GM19324 (cell line): Measurements from ENCODE around the gene PRKG1.
"Not testable (repeated sequence)": the region's sequence is repeated elsewhere in the genome, so short reads cannot be mapped to it uniquely, and the experiment has no call there.

Experiments
- ATAC-seq: cut with Tn5 transposase; IDR thresholded peaks from one replicate; pipeline ENCODE4 v1.9.1; 2021; ENCODE audit warnings: mild to moderate bottlenecking, moderate library complexity; ENCODE audit not compliant: unreplicated experiment, low FRiP score

PRKG1 gene

DNA sequence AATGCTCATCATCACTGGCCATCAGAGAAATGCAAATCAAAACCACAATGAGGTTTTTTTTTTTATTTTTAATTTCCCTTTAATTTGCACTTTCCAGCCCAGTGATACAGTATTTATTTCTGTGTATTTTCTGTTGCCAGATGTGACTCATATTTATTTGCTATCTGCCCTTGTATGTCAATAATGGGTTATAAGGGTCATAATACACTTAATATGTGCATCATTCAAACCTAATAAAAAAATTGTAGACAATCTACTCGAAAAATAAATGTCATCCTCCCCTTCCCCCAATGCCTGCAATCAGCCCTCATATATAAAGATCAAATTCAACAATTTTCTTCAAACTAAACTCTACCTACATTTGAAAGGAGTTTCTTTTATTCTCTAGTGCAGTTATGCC lies 470.6 kb downstream of the PRKG1 start:
- ATAC-seq, result no peak

DNA sequence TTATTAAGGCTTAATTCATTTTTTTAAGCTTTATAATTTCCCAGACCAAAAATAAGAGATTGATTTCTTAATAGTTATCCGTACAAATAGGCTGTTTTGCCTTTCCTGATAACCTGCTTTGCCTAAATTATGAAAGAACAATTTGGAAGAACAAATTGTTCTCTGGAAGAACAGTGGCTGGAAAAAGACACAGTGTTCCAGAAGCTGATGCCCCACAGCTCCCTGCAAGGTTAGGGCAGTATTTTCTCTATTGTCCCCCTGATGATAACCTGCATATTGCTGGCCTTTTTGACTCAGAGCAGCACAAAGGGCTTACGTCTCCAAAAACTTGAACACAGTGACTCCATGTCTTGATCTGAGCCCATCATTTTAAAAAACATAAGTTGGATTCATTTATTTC lies 473.7 kb downstream of the PRKG1 start:
- ATAC-seq, result no peak

DNA sequence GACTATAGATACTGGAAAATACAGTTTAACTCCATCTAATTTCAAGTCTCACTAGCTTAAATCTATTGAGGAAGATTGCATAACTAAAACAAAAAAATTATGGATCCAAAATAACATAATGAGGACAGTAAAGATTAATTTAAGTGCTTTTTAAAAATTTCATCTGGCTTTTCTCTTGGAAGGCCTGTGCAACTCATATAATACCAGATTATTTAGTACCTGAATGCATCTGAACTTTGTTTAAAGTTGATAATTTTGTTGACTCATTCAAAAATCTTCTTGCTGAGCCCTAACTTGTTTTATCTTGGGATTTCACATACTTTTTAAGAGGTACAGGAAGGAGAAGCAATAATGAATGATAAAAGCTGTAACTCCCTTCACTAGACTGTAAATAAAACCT lies 478.6 kb downstream of the PRKG1 start:
- no peak for ATAC-seq

DNA sequence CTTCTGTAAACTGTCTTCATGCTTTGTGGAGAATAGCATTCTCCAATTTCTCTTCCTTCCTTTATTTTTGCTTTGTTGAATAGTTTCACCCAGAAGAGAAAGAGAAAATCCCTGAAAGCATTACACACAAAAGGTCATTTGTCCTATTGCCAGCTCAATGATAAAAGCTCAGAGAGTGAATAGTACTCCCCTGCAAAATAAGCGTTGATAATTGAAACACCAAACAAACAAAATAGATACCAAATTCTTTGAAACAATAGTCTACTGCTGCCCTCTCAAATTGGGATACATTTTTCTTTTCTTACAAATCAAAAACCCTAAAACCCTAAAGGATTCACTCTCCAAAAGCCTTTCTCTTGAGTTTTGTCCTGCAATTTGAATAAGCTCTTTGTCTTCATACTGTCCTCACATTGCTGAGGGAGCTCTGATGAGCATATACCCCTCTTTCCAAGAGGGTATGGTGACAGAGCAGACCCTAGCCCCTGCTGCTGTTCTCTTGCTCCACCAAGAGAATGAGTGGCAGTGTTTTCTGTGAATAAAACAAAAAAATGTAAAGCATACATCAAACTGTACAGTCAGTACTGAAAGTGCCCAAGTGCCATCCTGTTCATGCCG lies 490.7 kb downstream of the PRKG1 start:
- no peak for ATAC-seq

DNA sequence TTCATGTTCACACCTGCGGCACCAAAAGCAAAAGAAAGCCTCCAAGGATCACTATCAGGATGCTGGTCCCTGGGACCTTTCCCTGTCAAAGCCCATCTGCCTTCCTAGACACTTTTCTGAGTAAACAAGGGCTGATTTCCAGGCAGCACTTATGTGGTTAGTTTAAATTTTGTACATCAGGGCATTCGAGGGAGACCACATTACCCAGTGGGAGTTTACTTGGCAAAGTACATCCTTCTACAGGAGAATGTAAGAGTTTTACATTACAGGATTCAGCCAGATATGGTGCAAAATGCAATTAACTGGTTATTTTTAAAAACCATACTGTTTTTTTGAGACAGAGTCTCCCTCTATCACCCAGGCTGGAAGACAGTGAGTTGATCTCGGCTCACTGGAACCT lies 493.0 kb downstream of the PRKG1 start:
- no peak for ATAC-seq

DNA sequence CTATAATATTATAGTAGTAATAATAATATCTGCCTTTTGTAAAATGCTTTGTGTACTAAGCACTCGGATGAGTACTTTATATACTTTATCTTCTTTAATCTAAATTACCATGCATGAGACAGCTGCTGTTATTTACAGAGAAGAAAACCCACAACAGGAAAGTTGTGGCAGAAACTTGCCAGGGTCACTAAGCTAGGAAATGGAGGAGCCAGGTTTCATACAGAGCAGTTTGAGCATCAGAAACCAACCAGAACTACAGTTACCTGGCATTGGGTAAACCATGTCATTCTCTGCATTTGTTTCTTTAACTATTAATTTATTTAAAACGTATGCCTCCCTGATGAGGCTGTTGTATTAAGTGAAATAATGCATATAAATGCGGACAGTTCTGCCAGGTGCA lies 495.2 kb downstream of the PRKG1 start:
- no peak for ATAC-seq

DNA sequence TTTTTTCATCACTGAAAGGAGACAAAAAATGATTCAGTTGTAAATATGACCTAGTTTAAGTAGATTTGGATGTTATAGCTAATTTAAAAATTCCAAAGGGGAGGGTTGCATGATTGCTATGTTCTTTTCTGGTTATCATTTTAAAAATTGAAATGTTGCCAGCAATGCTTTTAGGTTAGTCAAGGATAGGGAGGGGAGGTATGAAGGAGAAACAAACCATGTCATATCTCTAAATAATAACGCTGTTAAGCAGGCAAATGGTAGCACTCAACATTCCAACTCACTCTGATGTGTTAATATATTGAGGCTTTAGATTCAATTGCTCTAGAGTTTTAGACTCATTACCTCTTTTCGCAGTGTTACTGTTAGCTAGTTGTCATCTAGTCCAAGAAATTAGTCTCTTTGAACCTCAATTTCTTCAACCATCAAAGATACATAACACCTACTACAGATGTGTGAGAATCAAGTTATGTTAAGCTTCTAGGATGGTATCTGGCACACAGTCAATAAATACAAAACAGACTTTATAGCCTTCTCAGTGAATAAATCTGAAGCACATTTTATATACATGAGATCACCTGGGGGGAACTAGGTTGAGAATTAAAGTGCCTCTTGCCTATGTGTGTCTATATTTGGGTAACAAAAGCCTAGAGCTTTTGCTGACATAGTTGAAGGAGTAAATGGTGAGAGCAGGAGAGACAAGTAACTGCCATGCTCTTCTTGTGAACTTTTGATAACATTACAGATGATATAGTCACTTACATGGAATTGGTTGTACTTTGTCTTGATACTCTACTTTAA lies 500.2 kb downstream of the PRKG1 start:
- ATAC-seq, result no peak

DNA sequence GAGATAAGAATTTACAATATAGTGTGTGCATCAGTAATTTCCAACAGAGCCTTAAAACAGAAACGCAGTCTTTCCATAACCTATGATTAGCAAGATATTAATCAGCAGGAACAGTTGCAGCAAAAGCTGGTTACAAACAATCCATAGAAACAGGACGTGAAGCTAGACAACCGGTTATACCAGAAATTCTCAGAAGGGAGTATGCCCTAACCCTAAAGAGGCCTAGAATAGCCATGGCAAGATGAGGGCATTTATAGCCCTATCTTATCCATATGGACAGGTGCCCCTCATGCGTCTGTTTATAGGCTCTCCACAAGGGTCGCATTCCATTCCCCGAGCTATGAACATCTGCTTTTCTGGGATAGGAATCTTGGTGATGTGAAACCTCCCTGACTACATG lies 506.9 kb downstream of the PRKG1 start:
- ATAC-seq, result not testable (repeated sequence)

DNA sequence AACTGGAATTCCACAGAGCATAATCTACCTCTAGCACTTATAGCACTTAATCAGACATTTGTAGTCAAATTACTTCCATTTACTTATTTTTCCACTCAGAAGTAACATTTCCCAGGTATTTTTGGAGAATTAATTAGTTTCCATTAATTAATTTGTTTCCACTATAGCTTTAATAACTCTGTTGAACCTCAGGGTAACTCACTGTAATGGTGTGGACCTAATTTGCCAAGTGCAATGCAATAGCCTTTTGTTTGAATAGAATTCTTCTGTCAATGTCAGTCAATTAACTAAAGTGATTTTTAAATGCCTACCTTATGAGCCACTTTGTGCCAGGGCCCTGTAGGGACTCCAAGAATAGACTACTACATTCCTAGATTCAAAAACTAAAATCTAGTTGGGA lies 509.7 kb downstream of the PRKG1 start:
- no peak for ATAC-seq

DNA sequence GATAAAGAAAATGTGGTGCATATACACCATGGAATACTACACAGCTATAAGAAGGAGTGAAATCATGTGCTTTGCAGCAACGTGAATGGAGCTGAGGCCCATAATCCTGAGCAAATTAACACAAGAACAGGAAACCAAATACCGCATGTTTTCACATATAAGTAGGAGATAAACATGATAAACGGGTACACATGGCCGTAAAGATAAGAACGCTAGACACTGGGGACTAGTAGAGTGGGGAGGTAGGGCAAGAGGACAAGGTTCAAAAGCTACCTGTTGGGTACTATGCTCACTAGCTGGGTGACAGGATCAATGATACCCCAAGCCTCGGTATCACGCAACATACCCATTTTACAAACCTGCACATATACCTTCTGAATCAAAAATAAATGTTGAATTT lies 511.5 kb downstream of the PRKG1 start:
- ATAC-seq, result no peak

DNA sequence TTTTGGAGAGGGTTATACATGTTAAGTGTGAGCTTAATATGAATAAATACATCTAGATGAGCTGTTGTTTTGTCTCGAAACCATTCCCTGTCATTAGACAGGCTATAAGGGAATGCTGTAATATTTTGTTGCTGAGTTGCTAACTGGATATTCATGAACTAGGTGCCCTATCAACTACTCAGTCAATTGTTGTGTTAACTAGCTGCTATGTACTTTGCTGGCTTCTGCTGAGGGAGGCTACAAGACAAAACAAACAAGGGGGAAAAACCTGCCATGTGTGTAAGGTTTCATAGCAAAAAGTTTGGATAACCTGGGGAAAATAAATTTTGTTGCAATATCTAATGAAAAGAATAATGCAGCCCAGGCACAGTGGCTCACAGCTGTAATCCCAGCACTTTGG lies 514.7 kb downstream of the PRKG1 start:
- ATAC-seq, result no peak

DNA sequence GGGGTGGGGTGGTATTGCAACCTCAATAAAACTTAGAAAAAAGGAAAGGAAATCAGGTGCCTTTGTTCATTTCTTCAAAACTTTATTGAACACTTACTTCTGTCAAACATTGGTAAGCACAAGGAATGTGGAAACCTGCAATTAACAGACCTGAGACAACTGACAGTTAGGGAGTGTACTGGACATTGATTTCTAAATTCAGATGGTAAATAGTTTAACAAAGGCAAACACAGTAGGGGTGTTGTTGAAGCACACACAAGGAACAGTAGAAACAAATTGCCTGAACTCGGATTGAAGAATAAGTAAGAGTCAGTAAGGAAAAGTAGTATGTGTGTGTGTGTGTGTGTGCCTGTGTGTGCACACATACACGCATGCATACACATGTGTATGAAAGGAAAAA lies 516.5 kb downstream of the PRKG1 start:
- no peak for ATAC-seq

DNA sequence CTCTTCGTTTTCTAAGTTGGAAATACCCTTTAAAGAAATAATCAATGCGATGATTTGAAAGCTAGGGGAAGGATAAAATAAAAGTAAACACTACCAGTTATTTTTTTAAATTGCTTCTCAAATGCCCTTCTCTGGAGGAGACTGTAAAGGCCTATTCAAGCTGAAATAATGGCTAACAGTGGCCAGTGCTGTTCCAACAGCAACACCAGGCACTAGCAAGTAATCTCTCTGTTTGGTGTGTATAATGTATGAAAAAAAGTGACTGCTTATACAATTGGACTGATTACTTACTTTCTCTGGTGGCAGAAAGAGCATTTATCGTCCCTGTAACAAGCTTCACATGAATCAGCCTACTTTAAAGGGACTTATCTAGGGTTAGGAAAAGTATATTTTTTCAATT lies 522.4 kb downstream of the PRKG1 start:
- no peak for ATAC-seq

DNA sequence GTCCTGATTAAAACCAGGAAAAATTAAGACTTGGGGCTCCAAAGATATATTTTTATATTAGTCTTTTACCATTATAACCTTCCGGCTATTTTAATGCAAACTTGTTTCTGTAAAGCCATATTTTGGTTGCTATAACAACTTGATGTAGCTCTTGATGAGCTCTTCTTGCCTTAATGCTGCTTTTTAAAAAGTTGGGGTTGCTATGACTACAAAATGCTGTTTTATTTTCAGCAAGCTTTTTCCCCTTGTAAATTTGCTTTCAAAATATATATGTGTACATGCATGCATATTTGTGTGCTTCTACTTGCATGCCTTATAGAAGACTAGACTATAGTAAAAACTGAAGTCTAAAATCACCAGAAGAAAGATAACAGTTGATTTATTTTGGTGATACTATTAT lies 525.4 kb downstream of the PRKG1 start:
- ATAC-seq, result no peak

DNA sequence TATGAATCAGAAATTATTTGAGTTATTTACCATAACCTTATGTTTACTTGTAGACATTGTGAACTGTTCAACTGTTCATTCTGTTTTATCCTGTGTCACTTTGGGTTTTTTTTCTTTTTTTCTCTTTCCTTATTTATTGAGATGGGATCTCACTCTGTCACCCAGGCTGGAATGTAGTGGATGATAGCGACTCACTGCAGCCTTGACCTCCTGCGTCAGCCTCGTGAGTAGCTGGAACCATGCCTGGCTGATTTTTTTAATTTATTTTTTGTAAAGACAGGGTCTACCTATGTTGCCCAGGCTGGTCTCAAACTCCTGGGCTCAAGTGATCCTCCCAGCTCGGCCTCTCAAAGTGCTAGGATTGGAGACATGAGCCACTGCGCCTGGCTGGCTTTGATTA lies 528.0 kb downstream of the PRKG1 start:
- no peak for ATAC-seq

DNA sequence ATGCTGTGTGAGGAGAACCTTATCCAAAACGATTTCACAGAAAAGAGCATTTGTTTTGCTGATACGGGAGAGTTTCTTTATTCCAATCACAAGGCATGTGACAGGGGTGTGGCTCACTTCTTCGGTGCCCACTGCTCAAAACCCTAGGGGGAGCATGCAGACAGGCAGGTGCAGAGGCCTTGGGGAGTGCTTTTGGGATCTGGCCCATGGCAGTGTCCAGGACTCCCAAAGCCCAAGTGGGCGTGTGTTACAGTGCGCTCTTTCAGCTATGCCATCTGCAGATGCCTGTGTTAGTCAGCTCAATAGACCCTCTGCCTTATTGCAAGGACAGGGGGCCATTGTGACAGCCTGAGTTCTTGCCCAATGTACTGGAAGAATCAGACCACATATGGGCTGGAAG lies 530.3 kb downstream of the PRKG1 start:
- ATAC-seq, result no peak

DNA sequence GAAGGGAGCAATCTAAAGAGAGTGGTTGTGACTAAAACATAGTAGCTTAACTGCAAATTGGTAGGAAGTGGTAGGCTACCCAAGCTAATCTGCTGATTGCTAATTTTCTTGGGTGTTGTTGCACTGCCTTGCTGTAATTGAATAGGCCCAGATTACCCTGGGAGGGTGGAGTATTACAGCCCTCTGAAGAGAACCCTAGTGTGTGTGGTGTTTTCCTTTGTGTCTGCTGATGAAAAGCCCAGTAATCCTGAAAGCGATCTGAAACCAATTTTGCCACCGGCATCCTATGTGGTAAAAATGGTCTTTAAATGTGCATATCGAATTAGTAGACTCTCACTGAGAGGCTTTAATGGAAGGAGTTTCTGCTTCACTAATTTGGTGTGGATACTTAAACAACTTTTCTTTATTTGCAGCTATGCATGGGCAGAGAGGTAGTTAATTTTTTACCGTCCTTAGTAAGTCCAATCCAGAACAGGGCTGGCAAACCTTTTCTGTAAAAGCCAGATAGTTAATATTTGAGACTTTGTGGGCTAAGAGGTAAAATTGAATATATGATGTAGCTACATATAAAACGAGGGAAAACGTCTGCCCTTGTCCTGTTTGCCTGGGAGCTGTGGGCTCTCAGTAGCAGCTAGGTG lies 532.7 kb downstream of the PRKG1 start:
- ATAC-seq, result no peak

DNA sequence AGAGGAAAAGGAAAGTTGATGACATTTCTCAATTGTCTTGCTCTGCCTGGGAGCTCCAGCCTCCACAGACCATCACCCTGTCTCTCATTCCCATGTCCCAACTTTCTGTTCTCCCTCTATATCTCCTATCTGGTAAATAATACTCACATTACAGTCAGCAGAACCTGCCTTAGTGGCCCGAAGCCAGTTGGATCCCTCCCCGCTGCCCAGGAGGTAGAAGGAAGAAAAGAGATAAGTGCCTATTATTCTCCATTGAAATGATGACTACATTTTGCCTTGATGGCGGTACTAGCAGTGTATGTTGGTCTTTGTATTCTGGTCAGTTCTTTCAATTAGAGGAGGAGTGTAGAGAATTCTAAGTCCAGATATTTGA lies 533.2 kb downstream of the PRKG1 start:
- ATAC-seq, result no peak

DNA sequence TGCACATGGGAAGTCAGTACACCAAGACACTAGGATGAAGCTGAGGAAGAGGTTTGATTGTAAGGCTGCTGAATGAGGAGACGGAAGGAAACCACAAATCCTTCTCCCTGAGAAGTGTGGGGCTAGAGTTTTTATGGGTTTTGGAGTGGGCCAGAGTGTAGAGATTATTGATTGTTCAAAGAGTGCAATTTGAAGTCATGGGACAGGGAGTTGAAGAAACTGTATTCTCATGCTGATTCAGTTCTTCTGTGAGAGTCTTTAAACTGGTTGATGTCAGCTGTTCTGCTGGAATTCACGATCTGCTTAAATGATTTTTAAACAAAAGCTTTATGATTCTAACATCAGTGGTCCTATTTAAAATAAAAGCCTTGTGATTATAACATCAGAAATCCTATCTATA lies 533.9 kb downstream of the PRKG1 start:
- no peak for ATAC-seq

DNA sequence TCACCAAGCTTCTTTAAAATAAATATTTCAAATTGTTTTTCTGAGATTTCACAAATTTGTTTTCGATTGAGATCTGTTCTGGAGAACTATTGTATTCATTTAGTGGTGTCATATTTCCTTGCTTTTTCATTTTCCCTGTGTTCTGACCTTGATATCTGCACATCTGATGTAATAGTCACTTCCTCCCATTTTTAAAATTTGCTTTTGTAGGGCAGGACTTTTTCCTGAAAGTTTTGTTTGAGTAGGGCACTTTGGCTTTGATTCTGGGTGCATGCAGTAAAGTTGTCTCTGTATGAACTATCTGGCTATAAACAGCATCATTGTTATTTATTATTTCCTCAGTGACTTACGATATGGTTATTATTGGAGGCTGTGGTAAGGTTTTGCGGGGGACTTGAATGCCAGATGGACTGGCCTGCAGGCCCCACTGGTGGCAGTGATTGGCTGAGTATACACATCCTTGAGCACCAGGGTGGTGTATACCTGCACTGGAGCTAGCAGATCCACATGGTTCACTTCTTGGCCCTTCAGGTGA lies 541.5 kb downstream of the PRKG1 start:
- no peak for ATAC-seq

DNA sequence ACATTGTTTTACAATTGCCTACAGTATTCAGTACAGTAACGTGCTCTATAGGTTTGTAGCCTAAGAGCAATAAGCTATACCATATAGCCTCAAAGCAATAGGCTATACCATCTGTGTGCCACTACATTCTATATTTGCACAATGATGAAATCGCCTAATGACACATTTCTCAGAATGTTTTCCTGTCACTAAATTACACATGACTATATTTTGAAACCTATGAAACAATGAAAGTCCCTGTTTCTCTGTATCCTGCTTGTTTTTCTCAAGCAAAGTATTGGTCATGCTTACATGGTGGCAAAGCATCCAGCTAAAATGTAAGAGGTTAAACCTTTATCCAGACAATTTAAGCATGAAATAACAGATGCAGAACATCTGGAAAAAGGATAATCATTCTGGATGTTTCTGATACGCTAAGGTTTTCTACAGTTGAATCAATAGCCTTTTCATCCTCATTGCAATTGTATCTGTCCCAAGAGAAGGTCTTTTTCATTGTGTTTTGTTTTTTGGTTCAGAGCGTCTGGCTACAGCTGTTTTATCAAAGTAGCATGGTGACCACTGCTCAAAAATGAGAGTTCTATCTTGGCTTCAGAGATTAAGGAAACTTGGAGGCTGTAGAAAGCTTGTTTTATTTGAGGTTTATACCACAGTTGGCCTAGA lies 543.4 kb downstream of the PRKG1 start:
- no peak for ATAC-seq
